ENCODE measurements around the gene TBC1D20. TPM values are rescaled to one million over a fixed set of nuclear protein-coding genes. Genes with fewer than 3 reads are reported as not detected.

Gene TBC1D20
- total RNA-seq, 6 donors from 2014 or later, result 35.5 to 59.7 (median 37.5) TPM

GRCh38 chr20:487655-488054 is 25.3 kb upstream of the TBC1D20 start:
- H3K36me3 ChIP-seq, result peaks cover 46 to 98% (median 79%) of the 10 kb centered on the region in 4 donors
- no peak for ATAC-seq (ENCODE audit: low FRiP score in 2 of 2)

DNA sequence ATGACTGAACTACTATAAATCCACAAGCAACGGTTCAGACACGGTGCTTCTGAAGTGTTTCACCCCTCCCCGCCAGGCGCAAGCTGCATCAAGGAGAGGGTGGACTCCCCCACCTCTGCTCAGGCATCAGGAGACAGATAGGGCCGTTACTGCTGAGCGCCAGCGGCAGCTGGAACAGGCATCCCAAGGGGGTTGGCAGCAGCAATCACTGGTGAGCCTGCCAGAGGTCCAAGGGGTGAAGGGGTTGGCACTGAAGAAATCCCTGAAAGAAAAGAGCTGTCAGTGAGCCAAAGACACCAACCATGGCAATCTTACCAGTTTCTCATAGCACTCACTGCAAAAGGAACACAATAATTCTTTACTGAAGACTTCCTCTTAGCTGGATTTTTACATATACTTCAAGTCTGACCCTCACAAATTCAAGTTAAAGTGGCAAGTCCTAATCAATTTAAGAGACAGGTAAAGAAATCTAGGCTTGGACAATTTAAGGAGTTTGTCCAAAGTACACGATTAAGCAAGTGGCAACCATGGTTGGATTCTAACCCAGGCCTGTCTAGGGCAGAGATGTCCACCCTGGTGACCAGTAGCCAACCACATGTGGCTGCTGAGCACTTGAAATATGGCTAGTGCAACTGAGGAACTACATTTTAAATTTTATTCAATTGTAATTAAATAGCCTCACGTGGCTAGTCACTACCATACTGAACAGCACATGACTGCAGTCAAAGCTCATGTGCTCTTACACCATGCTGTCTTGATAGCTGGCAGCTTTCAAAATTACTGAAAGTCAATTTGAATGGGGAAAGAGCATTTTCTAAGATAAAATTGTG is 21.7 kb upstream of the TBC1D20 start:
- TF ChIP-seq POLR2A (IDR thresholded peaks at IDR 0.05) (no peak), CTCF (IDR thresholded peaks at IDR 0.05) (no peak), POLR2AphosphoS5 (IDR thresholded peaks at IDR 0.05) (no peak), EP300 (IDR thresholded peaks at IDR 0.05) (no peak)
- no peaks in the 10 kb centered on the region for H3K4me1 ChIP-seq
- 79 to 80% methylated on average over 9 of the region's 9 CpGs for WGBS, 2 donors
- ATAC-seq (ENCODE audit: low FRiP score in 2 of 2), result no peak
- H3K27ac ChIP-seq, result no peak overlapping the region
- H3K27me3 ChIP-seq, result no peaks in the 10 kb centered on the region
- DNase-seq, result no peak
- H3K4me3 ChIP-seq, result no peak overlapping the region
- H3K9me3 ChIP-seq, result no peaks in the 10 kb centered on the region
- H3K36me3 ChIP-seq, result peaks cover 38 to 85% (median 63%) of the 10 kb centered on the region in 4 donors

More at GRCh38 chr20:487655-488054, 25.3 kb upstream of the TBC1D20 start:
- Histone ChIP-seq H3K27ac (no peak overlapping the region), H3K27me3 (no peaks in the 10 kb centered on the region), H3K9me3 (no peaks in the 10 kb centered on the region), H3K4me3 (no peak overlapping the region), H3K4me1 (no peaks in the 10 kb centered on the region)
- TF ChIP-seq POLR2AphosphoS5 (IDR thresholded peaks at IDR 0.05) (no peak), EP300 (IDR thresholded peaks at IDR 0.05) (no peak), CTCF (IDR thresholded peaks at IDR 0.05) (no peak)
- DNase-seq, result no peak
- WGBS, 2 donors, result 93 to 97% methylated on average over 4 of the region's 4 CpGs

GRCh38 chr20:481167-481566 is 18.8 kb upstream of the TBC1D20 start:
- TF ChIP-seq POLR2AphosphoS5 (IDR thresholded peaks at IDR 0.05) (no peak), EP300 (IDR thresholded peaks at IDR 0.05) (no peak), CTCF (IDR thresholded peaks at IDR 0.05) (no peak), POLR2A (IDR thresholded peaks at IDR 0.05) (no peak)
- Histone ChIP-seq H3K4me3 (no peak overlapping the region), H3K27ac (no peak overlapping the region), H3K9me3 (no peaks in the 10 kb centered on the region), H3K36me3 (peaks cover 22 to 60% (median 36%) of the 10 kb centered on the region in 4 donors), H3K4me1 (no peaks in the 10 kb centered on the region), H3K27me3 (no peaks in the 10 kb centered on the region)
- 73 to 86% methylated on average over 1 of the region's 1 CpG for WGBS, 2 donors
- DNase-seq (no peak), ATAC-seq (ENCODE audit: low FRiP score in 2 of 2) (no peak)

- TF ChIP-seq POLR2AphosphoS5 (IDR thresholded peaks at IDR 0.05), result no peak
- TF ChIP-seq CTCF (IDR thresholded peaks at IDR 0.05), result no peak
- no peak for TF ChIP-seq POLR2A (IDR thresholded peaks at IDR 0.05)
- no peak for TF ChIP-seq EP300 (IDR thresholded peaks at IDR 0.05)
- Histone ChIP-seq H3K36me3 (peaks cover 15 to 49% (median 27%) of the 10 kb centered on the region in 4 donors), H3K27me3 (no peaks in the 10 kb centered on the region), H3K4me1 (no peaks in the 10 kb centered on the region), H3K9me3 (no peaks in the 10 kb centered on the region), H3K4me3 (no peak overlapping the region), H3K27ac (no peak overlapping the region)
- DNase-seq (no peak), ATAC-seq (ENCODE audit: low FRiP score in 2 of 2) (no peak)
- WGBS, 2 donors, result 63 to 82% methylated on average over 3 of the region's 3 CpGs
Observed at GRCh38 chr20:480044-480443, 17.7 kb upstream of the TBC1D20 start.

GRCh38 chr20:479487-479886 is 17.2 kb upstream of the TBC1D20 start:
- DNase-seq (no peak), ATAC-seq (ENCODE audit: low FRiP score in 2 of 2) (no peak)
- Histone ChIP-seq H3K4me1 (no peaks in the 10 kb centered on the region), H3K27me3 (no peaks in the 10 kb centered on the region), H3K4me3 (no peak overlapping the region), H3K27ac (no peak overlapping the region), H3K36me3 (peaks cover 13 to 45% (median 25%) of the 10 kb centered on the region in 4 donors), H3K9me3 (no peaks in the 10 kb centered on the region)
- WGBS, 2 donors, result 52 to 62% methylated on average over 2 of the region's 2 CpGs
- TF ChIP-seq POLR2AphosphoS5 (IDR thresholded peaks at IDR 0.05) (no peak), EP300 (IDR thresholded peaks at IDR 0.05) (no peak), POLR2A (IDR thresholded peaks at IDR 0.05) (no peak), CTCF (IDR thresholded peaks at IDR 0.05) (no peak)
